GM12864 (cell line): ENCODE data around the gene TRO.

Source experiments
- DNase-seq: peaks from one replicate; pipeline ENCODE4 v3.0.0-alpha.2; 2011; ENCODE audit warnings: low read depth
- H3K4me3 ChIP-seq: 2 replicates; pipeline ENCODE4 v1.5.1; 2011; ENCODE audit warnings: mild to moderate bottlenecking, low read depth, low read length, control low read depth
- TF ChIP-seq, protein P1 (sequence below): IDR thresholded peaks from 2 replicates; pipeline ENCODE4 v1.5.1; 2011; ENCODE audit warnings: low read depth, mild to moderate bottlenecking, moderate library complexity, low read length, control low read depth, inconsistent platforms; ENCODE audit errors: missing control alignments

The TRO gene

DNA sequence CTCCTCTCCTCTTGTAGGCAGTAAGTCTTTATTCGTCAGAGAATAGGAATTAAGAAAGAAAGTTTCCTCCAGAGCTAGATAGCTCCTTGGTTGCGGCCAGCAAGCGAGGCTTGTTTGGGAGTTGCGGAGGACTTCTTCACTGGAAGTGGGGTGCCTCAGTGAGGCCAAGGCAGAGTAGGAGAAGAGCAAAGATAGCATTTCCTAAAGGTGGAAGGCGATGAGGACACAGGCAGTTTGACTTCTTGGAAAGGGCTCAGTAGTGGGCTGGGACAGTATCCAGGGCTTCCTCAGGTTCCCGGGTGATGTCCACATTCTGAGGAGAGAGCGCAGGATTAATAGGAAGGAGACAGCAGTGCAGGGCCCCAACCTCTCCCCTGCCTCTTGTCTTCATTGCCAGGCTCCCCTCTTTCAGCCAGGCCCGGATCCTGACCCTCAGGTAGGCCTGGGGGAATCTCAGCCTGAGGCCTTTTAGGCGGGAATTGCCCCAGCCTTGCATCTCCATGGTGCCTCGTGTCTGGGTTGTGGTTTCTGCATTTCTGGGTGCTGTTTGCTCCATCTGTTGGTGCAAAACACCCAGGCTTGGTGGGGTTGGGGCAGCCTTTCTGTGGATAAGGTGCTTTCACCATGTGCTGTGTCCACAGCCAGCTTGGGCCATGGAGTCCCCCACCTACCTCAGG, 12.7 kb downstream of the TRO start:
- DNase-seq = no peak
- no peak overlapping the region for H3K4me3 ChIP-seq
- TF ChIP-seq, protein P1, sequence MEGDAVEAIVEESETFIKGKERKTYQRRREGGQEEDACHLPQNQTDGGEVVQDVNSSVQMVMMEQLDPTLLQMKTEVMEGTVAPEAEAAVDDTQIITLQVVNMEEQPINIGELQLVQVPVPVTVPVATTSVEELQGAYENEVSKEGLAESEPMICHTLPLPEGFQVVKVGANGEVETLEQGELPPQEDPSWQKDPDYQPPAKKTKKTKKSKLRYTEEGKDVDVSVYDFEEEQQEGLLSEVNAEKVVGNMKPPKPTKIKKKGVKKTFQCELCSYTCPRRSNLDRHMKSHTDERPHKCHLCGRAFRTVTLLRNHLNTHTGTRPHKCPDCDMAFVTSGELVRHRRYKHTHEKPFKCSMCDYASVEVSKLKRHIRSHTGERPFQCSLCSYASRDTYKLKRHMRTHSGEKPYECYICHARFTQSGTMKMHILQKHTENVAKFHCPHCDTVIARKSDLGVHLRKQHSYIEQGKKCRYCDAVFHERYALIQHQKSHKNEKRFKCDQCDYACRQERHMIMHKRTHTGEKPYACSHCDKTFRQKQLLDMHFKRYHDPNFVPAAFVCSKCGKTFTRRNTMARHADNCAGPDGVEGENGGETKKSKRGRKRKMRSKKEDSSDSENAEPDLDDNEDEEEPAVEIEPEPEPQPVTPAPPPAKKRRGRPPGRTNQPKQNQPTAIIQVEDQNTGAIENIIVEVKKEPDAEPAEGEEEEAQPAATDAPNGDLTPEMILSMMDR = no peak

DNA sequence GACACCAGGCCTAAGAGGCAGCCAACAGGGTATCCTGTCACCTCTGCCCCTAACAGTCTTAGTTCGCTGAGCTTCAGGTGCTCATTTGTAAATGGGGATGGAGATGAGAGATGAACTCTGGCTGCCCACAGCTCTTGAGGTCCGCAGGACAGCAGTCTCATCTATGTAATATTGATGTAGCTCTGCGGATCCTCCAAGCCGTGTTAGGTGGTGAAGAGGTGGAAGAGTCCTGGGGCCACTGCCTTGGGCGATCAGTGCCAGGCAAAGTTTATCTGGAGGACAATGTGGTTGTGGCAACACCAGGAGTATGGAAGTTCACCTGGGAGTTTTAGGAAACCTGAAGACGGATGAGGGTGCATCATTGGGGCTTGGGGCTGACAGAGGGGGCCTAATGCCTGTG, 13.4 kb downstream of the TRO start:
- TF ChIP-seq, protein P1 = no peak
- no peak overlapping the region for H3K4me3 ChIP-seq
- DNase-seq = no peak

DNA sequence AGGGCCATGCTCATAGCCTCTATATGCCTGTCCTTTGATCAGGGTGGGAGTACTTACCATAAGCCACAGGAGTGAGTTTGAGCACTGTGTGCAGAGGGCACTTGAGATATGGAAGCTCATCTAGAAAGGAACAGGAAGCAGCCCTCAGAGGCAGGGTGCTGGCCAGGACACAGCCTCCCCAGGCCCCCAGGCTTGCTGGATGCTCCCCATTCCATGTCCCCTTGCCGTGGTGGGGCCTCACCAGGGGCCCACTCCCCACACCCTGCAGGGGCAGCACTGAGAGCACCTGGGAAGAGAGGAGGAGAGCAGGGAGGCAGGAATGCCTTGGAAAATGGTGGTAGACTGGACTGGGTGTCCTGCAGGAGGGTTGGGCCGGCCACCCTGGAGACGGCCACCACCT, 14.3 kb downstream of the TRO start:
- no peak for DNase-seq

DNA sequence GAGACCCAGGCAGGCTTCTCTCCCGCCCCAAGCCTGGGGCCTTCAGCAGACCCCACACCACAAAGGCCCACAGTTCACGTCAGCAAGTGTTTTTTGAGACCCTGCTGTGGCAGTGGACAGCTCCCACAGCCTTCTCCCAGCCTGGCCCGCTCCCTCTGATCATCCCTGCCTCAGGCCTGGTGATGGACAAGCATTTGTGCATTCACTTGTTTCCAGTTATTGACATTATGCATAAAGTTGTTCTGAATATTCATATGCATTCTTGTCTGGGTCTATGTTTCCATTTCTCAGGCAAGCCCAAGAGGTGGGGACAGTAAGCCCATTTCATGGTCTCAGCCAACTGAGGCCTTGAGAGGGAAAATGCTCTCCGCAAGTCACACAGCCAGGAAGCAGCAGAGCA, 14.7 kb downstream of the TRO start:
- no peak overlapping the region for H3K4me3 ChIP-seq
- TF ChIP-seq, protein P1 = no peak
- DNase-seq = no peak

More for the DNA sequence above, 14.3 kb downstream of the TRO start:
- H3K4me3 ChIP-seq = no peak overlapping the region
- TF ChIP-seq, protein P1 = no peak

DNA sequence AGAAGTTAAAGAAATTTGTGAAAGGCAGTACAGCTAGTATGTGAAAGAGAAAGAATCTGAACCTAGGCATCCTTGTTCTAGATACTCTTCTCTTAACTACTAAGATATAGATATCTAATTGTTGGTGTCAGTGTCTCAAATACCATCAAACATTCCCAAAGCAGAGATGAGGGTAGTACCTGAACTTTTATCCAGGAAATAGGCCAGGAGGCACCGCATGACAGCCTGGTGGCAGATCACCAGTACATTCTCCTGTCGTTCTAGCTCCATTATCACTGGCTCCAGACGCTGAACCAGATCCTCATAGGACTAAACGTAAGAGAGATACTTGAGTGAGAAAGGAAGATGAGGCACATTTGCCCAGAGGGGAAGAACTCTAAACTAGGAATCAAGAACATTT, 16.8 kb downstream of the TRO start:
- no peak overlapping the region for H3K4me3 ChIP-seq
- TF ChIP-seq, protein P1 = no peak
- no peak for DNase-seq

DNA sequence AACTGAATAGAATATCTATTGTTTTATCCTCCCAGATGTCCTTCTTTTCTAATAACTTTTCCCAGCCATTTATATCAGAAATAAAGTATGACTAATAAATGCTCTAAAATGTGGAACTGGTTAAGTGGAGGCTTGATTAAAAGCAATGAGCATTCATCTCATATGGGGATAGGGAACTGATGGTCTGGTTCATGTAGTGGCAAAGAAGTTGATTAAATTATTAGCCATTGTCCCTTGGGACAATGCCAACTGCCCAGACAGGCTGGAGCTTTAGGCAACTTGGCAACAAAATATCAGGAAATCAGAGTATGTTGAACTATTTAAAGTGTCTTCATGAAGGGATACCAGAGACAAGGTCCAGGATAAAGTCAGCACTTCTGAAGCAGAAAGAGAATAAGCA, 24.2 kb downstream of the TRO start:
- no peak for DNase-seq
- TF ChIP-seq, protein P1 = no peak

DNA sequence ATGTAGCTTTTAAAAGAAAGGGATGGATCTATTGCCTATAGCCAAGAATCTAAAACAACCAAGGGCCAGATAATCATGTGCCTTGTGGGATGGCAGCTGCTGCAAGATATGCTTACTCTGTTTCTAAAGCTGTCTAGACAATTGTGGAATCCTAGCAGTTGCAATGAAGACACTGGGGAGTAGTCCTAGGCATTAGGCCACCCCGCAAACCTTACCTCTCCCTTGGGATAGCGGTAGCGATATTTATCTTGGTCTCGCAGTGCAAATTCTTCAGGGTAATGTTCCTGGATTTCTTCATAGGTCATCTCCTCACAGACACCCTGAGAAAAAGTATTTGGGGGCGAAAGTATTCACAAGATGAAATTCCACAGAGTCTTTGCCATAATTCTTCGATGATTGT, 24.6 kb downstream of the TRO start:
- TF ChIP-seq, protein P1 = no peak
- no peak overlapping the region for H3K4me3 ChIP-seq
- no peak for DNase-seq

More for the DNA sequence above, 24.2 kb downstream of the TRO start:
- no peak overlapping the region for H3K4me3 ChIP-seq
